GM18508 (cell line): ENCODE measurements around the gene MRPL36.

Experiments used
- ATAC-seq: cut with Tn5 transposase; IDR thresholded peaks from one replicate; pipeline ENCODE4 v1.9.1; 2021; ENCODE audit warnings: moderate number of reproducible peaks; ENCODE audit not compliant: insufficient read depth, unreplicated experiment

The MRPL36 gene

DNA sequence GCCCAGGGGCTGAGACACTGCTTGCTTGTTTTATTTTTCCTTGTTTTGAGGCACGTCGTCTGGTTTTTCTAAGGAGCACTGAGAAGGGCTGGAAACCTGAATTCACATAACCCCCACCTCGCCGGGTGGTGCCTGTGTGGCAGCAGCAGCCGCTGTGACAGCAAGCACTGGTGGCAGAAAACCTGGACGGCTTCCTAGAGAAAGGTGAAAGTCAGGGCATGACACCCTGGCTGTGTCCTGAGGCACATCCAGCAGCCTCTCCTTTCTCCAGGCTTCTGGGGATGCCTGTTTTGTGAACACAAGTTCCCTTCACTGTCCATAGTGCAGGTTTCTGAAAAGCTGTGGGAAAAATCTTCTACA lies 29.2 kb downstream of the MRPL36 start:
- ATAC-seq = no peak

- no peak for ATAC-seq
These were observed 29.7 kb downstream of the MRPL36 start for GRCh38 chr5:1769752-1770442.

- no peak for ATAC-seq
These were observed 30.5 kb downstream of the MRPL36 start for GRCh38 chr5:1769017-1769640.

DNA sequence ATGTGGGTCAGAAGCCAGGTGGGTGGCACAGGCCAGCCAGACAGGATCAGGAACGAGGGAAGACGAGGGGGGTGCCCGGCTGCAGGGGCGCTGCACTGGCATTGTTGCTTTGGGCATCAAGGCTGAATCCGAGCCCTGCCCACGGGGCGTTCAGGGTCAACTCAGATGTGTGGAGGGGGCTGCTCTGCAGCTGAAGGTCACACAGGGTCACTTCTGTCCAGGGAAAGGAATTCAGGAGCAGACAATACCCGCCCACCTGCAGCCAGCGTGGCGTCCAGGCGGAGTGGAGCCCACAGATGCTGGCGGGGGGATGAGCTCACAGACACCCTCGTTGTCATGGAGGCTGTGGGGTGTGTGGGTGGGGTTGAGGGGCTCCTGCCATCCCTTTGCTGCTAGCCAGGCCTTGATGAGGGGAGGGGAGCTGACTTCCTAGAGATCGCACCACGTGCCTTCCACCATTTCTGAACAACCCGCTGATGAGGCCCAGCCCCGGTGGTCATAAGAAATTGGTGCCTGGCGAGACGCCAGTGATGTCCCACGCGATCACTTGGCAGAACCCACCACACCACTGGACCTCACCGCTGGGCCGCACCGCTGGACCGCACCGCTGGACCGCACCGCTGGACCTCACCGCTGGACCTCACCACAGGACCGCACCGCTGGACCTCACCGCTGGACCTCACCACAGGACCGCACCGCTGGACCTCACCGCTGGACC lies 31.2 kb downstream of the MRPL36 start:
- no peak for ATAC-seq

- no peak for ATAC-seq
These were observed 31.9 kb downstream of the MRPL36 start for GRCh38 chr5:1767524-1768282.

DNA sequence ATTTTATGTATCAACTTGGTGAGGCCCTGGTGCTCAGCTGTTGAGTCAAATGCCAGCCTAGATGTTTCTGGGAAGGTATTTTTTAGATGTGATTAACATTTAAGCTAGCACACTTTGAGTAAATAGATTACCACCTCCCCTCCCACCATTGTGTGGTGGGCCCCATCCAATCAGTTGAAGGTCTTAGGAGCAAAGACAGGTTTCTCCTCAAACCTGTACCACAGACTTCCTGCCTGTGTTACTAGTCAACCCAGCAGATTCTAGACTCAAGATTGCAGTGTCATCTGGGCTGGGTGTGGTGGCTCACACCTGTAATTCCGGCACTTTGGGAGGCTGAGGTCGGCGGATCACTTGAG lies 33.8 kb downstream of the MRPL36 start:
- ATAC-seq = no peak

DNA sequence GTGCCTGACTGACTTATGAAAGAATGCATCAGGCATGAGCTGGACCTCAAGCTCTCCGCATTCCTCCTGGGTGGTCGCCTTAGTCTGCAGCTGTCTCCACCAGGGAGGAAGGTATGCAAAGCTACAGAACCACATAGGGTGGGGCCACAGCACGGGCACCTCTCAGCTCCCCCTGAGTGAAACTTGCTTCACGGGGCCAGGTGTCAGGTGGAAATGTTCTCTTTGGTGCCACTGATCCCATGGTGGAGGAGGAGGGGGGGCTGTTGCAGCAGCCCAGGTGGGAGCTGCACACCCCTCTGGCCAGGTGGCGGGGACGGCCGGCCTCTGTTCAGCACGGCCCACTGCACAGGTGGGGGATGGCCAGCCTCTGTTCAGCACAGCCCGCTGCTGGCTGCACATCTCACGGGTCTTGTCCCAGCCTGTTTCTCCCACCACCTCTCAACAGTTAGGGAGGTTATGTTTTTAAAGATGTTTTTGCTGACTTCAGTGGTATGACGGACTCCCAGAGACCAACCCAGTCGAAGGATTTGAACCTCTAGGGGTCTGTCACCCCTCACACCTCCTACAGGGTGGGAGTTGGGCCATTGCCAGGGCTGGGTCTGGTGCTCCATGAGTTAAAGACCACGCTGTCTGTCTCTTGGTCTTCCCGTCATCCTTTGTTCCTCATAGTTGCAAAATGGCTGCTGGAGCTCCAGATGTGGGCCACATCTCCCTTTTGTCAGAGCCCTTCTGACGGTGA lies 34.3 kb downstream of the MRPL36 start:
- ATAC-seq = no peak

DNA sequence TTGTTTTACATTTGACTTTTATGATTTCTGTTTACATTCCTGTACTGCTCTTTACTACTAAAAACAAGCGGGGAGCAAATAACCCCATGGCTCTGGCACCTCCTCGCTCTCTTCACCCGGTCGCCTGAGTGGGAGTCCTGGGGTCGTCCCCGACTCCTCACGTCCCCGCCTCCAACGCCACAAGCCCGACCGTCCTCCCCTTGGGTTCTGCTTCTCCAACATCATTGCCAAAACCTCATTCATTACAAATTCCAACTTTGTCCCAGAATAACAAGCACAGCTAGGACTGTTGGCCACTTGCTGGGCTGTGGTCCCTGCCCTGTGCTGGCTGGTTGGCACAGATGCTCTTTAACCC lies 35.1 kb downstream of the MRPL36 start:
- no peak for ATAC-seq

GRCh38 chr5:1763960-1764605 lies 35.6 kb downstream of the MRPL36 start:
- ATAC-seq = no peak

GRCh38 chr5:1763548-1763911 lies 36.1 kb downstream of the MRPL36 start:
- ATAC-seq = no peak

- ATAC-seq = no peak
These were observed 36.6 kb downstream of the MRPL36 start for GRCh38 chr5:1762883-1763547.

- ATAC-seq = no peak
These were observed 37.3 kb downstream of the MRPL36 start for GRCh38 chr5:1762121-1762882.

- no peak for ATAC-seq
These were observed 38.2 kb downstream of the MRPL36 start for GRCh38 chr5:1761453-1761755.

- ATAC-seq = no peak
These were observed 38.8 kb downstream of the MRPL36 start for GRCh38 chr5:1760656-1761452.

- no peak for ATAC-seq
These were observed 39.4 kb downstream of the MRPL36 start for GRCh38 chr5:1760231-1760630.

- ATAC-seq = no peak
These were observed 40.2 kb downstream of the MRPL36 start for GRCh38 chr5:1759378-1759970.

- ATAC-seq = no peak
These were observed 41.1 kb downstream of the MRPL36 start for GRCh38 chr5:1758574-1758973.

DNA sequence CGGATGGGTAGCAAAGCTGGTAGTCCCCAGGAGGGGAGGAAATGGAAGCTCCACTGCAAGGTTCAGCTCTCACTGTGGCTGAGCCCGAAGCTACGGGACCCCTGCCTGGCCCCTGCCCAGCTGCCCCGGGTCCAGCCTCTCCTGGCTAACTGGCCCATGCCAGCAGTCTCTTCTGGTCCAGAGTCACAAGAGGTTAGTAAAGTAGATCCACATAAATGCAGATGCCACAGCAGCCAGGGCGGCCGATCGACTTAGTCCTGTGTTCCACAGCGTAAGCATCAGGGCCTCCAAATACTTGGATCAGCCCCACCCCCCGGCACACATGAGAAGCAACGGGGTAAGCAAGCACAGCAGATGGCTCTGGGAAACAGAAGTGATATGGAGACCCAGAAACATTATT lies 42.1 kb downstream of the MRPL36 start:
- ATAC-seq = no peak
